ENCODE results near the gene AVEN. TPM values are rescaled to one million over a fixed set of nuclear protein-coding genes. Genes with fewer than 3 reads are reported as not detected.

AVEN gene
- total and polyA plus RNA-seq, 11 donors, result 16.3 to 37.1 (median 21.0) TPM

DNA sequence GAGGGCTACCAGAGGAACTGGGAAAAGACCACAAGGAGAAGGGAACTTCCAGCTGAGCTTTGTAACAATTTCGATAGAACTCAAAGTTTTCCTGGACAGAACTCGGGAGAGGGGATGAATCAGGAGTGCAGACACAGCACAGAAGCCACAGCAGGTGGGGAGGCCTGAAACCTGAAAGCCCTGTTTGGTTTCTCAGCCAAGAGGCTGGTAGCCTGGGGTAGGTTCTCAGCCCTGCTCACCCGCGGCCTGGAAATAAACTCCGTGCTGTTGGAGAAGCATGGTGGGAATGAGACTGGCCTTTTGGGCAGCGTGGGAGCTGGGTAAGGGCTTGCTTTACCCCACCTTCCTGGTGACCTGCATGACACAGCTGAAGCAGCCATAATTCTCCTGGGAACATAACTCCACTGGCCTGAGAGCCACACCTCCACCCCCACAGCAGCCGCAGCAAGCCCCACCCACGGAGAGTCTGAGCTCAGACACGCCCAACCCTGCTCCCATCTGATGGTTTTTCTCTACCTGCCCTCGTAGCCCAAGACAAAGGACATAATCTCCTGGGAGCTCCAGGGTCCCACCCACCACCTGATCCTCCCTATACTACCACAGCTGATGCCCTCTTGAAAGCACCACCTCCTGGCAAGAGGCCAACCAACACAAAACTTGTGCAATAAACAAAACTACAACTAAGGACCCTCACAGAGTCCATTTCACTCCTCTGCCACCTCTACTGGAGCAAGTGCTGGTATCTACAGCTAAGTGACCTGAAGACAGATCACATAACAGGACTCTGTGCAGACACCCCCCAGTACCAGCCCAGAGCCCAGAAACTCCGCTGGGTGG, 123.2 kb downstream of the AVEN start:
- no peak overlapping the region for H3K4me3 ChIP-seq
- no peak for TF ChIP-seq POLR2A (IDR thresholded peaks at IDR 0.05)
- TF ChIP-seq, protein P1, sequence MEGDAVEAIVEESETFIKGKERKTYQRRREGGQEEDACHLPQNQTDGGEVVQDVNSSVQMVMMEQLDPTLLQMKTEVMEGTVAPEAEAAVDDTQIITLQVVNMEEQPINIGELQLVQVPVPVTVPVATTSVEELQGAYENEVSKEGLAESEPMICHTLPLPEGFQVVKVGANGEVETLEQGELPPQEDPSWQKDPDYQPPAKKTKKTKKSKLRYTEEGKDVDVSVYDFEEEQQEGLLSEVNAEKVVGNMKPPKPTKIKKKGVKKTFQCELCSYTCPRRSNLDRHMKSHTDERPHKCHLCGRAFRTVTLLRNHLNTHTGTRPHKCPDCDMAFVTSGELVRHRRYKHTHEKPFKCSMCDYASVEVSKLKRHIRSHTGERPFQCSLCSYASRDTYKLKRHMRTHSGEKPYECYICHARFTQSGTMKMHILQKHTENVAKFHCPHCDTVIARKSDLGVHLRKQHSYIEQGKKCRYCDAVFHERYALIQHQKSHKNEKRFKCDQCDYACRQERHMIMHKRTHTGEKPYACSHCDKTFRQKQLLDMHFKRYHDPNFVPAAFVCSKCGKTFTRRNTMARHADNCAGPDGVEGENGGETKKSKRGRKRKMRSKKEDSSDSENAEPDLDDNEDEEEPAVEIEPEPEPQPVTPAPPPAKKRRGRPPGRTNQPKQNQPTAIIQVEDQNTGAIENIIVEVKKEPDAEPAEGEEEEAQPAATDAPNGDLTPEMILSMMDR (IDR thresholded peaks at IDR 0.05), result no peak
- intact Hi-C loops (cut with DNase I), result no loop called here
- peaks cover 0 to 6% (median 0%) of the 10 kb centered on the region in 12 donors for H3K4me1 ChIP-seq
- no peaks in the 10 kb centered on the region for H3K36me3 ChIP-seq
- H3K27ac ChIP-seq, result no peak overlapping the region
- DNase-seq (no peak), ATAC-seq (no peak)
- H3K27me3 ChIP-seq, result no peaks in the 10 kb centered on the region
- WGBS, 4 donors, result 74 to 82% (median 80%) methylated on average over 11 of the region's 11 CpGs
- no peaks in the 10 kb centered on the region for H3K9me3 ChIP-seq

DNA sequence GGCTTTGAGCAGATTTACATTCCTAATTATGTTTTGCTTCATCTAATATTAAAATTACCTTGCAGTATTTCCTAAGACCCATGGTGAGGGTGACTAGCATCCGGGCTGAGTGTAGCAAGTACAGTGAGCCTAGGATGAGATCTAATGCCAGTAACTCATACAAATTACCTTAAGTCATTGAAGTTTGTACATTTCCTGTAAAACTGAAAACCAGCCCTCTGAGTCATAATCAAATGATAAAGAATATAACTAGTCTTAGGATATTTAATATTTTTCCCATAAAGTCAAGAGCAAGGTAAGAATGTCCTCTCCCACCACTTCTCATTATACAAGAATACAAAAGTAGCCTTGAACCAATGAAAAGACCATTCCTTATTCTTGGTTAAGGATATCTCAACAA, 125.5 kb downstream of the AVEN start:
- no peaks in the 10 kb centered on the region for H3K9me3 ChIP-seq
- intact Hi-C loops (cut with DNase I), result no loop called here
- peaks cover 0 to 6% (median 0%) of the 10 kb centered on the region in 12 donors for H3K4me1 ChIP-seq
- H3K27ac ChIP-seq, result no peak overlapping the region
- TF ChIP-seq, protein P1 (IDR thresholded peaks at IDR 0.05), result no peak
- TF ChIP-seq POLR2A (IDR thresholded peaks at IDR 0.05), result no peak
- 90 to 100% (median 95%) methylated on average over 1 of the region's 1 CpG for WGBS, 4 donors
- ATAC-seq, result no peak
- H3K4me3 ChIP-seq, result no peak overlapping the region
- H3K27me3 ChIP-seq, result no peaks in the 10 kb centered on the region
- DNase-seq, result no peak
- H3K36me3 ChIP-seq, result no peaks in the 10 kb centered on the region

DNA sequence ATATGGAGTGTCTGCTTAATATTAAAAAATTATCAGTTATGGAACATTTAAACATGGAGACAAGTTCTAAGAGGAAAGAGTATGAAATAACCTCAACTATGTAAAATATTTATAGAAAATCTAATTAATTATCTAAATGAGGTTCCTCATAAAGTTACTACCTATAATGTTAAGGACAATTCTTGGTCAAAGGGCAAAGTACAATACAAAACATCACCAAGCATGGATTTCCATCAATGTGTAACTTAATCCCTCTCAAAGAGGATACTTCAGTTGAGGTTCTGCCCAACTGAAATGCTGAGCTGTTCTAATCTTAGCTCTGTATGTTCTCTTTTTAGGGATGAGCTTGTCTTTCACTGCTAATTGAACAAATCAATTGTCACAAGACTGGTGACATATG, 126.7 kb downstream of the AVEN start:
- ATAC-seq, result no peak
- Histone ChIP-seq H3K4me1 (peaks cover 0 to 11% (median 2%) of the 10 kb centered on the region in 12 donors), H3K9me3 (no peaks in the 10 kb centered on the region), H3K27ac (no peak overlapping the region), H3K27me3 (no peaks in the 10 kb centered on the region), H3K36me3 (no peaks in the 10 kb centered on the region), H3K4me3 (no peak overlapping the region)
- TF ChIP-seq, protein P1 (IDR thresholded peaks at IDR 0.05), result no peak
- TF ChIP-seq POLR2A (IDR thresholded peaks at IDR 0.05), result no peak
- intact Hi-C loops (cut with DNase I), result no loop called here
- no peak for DNase-seq

DNA sequence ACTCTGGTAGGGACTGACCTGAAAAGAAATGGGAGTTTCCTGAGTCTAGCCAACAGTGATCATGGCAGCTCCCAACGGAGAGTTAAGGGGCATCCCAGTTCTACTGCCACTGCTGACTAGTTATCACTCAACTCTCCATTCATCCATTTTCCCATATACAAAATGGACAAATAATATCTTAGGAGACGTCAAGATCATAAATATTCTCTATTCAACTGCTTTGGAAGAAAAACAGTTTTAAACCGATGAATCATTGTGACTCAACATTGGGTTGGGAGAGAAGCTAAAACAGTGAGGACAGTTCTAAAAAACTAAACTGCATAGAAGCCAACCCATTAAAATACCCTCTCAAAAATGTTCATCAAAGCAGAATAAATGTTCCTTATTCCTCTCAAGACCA, 128.3 kb downstream of the AVEN start:
- Histone ChIP-seq H3K4me3 (no peak overlapping the region), H3K4me1 (peaks cover 0 to 11% (median 5%) of the 10 kb centered on the region in 12 donors), H3K27ac (no peak overlapping the region), H3K36me3 (no peaks in the 10 kb centered on the region), H3K27me3 (no peaks in the 10 kb centered on the region), H3K9me3 (no peaks in the 10 kb centered on the region)
- DNase-seq, result no peak
- TF ChIP-seq, protein P1 (IDR thresholded peaks at IDR 0.05), result no peak
- TF ChIP-seq POLR2A (IDR thresholded peaks at IDR 0.05), result no peak
- intact Hi-C loops (cut with DNase I), result no loop called here
- ATAC-seq, result no peak
- WGBS, 4 donors, result 88 to 96% (median 94%) methylated on average over 3 of the region's 3 CpGs

All from heart left ventricle (tissue), 16 donors.